IMR-90 (cell line): ENCODE data around the gene HOXA10.
A peak's percentile ranks its signal among the peaks of the same experiment; 100 is the strongest.

Experiments used
- BHLHE40 ChIP-seq: fragments of 150-350 bp; IDR thresholded peaks from 2 replicates; pipeline ENCODE4 v1.6.1; 2016; ENCODE audit warnings: mild to moderate bottlenecking, low read depth, low read length
- CTCF ChIP-seq: conservative IDR thresholded peaks from 2 replicates; pipeline ENCODE4 v1.5.1; 2012; ENCODE audit warnings: mild to moderate bottlenecking, low read depth, low read length, improper control_type of control experiment
- FOS ChIP-seq: fragments of 150-350 bp; IDR thresholded peaks from 2 replicates; pipeline ENCODE4 v1.6.1; 2016; ENCODE audit warnings: low read depth, low read length
- MXI1 ChIP-seq: IDR thresholded peaks from 2 replicates; pipeline ENCODE4 v1.6.1; 2012; ENCODE audit warnings: low read depth, mild to moderate bottlenecking, low read length, moderate library complexity, borderline replicate concordance
- POLR2A ChIP-seq: IDR thresholded peaks from 2 replicates; pipeline ENCODE4 v1.6.1; 2012; ENCODE audit warnings: mild to moderate bottlenecking, low read depth, low read length
- RAD21 ChIP-seq: IDR thresholded peaks from 2 replicates; pipeline ENCODE4 v1.6.1; 2012; ENCODE audit warnings: low read length, improper control_type of control experiment
- SMC3 ChIP-seq: fragments of 150-350 bp; IDR thresholded peaks from 2 replicates; pipeline ENCODE4 v1.6.1; 2016; ENCODE audit warnings: low read depth, mild to moderate bottlenecking, antibody characterized with exemption, low read length, moderate library complexity

GRCh38 chr7:27137640-27138315 is 36.3 kb downstream of the HOXA10 start:
- TF ChIP-seq POLR2A, result peak; percentile 26; the same call in 1 of the 2 replicates
- no peak for TF ChIP-seq RAD21
- TF ChIP-seq CTCF, result no peak
- TF ChIP-seq SMC3, result no peak
- no peak for TF ChIP-seq BHLHE40
- no peak for TF ChIP-seq MXI1
- no peak for TF ChIP-seq FOS
